NCI-H524 treated with DMSO at 0.1 percent for 48 hours (cell line): Measurements from ENCODE around the gene USP54.

Experiments
- DNase-seq: peaks from one replicate; lab custom pipeline; 2025; lab: John Stamatoyannopoulos, UW

The USP54 gene

GRCh38 chr10:73467206-73467605, 123.9 kb downstream of the USP54 start:
- no peak for DNase-seq

- DNase-seq: no peak
Observed at GRCh38 chr10:73465978-73466726, 125.0 kb downstream of the USP54 start.

- no peak for DNase-seq
Observed at GRCh38 chr10:73460897-73461296, 130.2 kb downstream of the USP54 start.

GRCh38 chr10:73459683-73460314, 131.3 kb downstream of the USP54 start:
- no peak for DNase-seq

GRCh38 chr10:73456187-73456890, 134.8 kb downstream of the USP54 start:
- DNase-seq: no peak

GRCh38 chr10:73449113-73449512, 142.0 kb downstream of the USP54 start:
- DNase-seq: no peak

- no peak for DNase-seq
Observed at GRCh38 chr10:73448384-73448783, 142.8 kb downstream of the USP54 start.
